IMR-90 (cell line): ENCODE results near the gene CATSPER1. TPM values are rescaled to one million over a fixed set of nuclear protein-coding genes. Genes with fewer than 3 reads are reported as not detected.

Experiments used
- ATAC-seq: fragments of 200-7000 bp; cut with Tn5 transposase; 2 replicates; pipeline ENCODE4 v1.9.1; 2020; ENCODE audit warnings: low read depth, mild to moderate bottlenecking, moderate library complexity
- BruUV-seq: library from RNA; stranded (reverse); fragments of 400-500 nt; replicated peaks from 2 replicates; lab custom pipeline; 2021; lab: Mats Ljungman, UMichigan
- CTCF ChIA-PET: fragments of 300-600 bp; formaldehyde crosslinking; extraction: SDS; loops from one replicate; lab custom pipeline; 2021; ENCODE audit warnings: antibody characterized with exemption; lab: Yijun Ruan, JAX
- POLR2A ChIA-PET: fragments of 300-600 bp; sonication (Branson Sonifier 250); formaldehyde crosslinking; loops from one replicate; lab custom pipeline; 2022; ENCODE audit warnings: antibody characterized with exemption; ENCODE audit not compliant: unreplicated experiment; lab: Charles Lee
- DNase-seq: peaks from one replicate; pipeline ENCODE4 v3.0.0; 2013
- H2AFZ ChIP-seq: replicated peaks from 2 replicates; pipeline ENCODE3; 2013; ENCODE audit warnings: low read length, mild to moderate bottlenecking; ENCODE audit not compliant: poor library complexity
- H2AK5ac ChIP-seq: 2 replicates; pipeline ENCODE4 v1.6.1; 2013; ENCODE audit warnings: low read depth, low read length, inconsistent platforms
- H2AK9ac ChIP-seq: replicated peaks from 2 replicates; pipeline ENCODE3; 2013; ENCODE audit warnings: mild to moderate bottlenecking, low read depth, low read length, moderate library complexity; ENCODE audit not compliant: poor library complexity
- H2BK120ac ChIP-seq: 2 replicates; pipeline ENCODE4 v1.6.1; 2013; ENCODE audit warnings: low read depth, low read length, inconsistent platforms
- H2BK15ac ChIP-seq: 3 replicates; pipeline ENCODE4 v1.6.1; 2013; ENCODE audit warnings: low read depth, low read length, inconsistent platforms
- H2BK20ac ChIP-seq: 2 replicates; pipeline ENCODE4 v1.6.1; 2013; ENCODE audit warnings: low read depth, mild to moderate bottlenecking, inconsistent platforms, low read length, moderate library complexity
- H2BK5ac ChIP-seq: 2 replicates; pipeline ENCODE4 v1.6.1; 2013; ENCODE audit warnings: mild to moderate bottlenecking, low read depth, low read length, inconsistent platforms; ENCODE audit not compliant: poor library complexity, severe bottlenecking
- H3K14ac ChIP-seq: replicated peaks from 2 replicates; pipeline ENCODE4 v1.6.1; 2013; ENCODE audit warnings: low read depth, low read length, inconsistent platforms
- H3K18ac ChIP-seq: 2 replicates; pipeline ENCODE4 v1.6.1; 2013; ENCODE audit warnings: low read depth, low read length, control low read depth
- H3K23ac ChIP-seq: 2 replicates; pipeline ENCODE4 v1.6.1; 2013; ENCODE audit warnings: low read depth, low read length, inconsistent platforms
- H3K27ac ChIP-seq: 2 replicates; pipeline ENCODE4 v1.5.1; 2013; ENCODE audit warnings: mild to moderate bottlenecking, control low read depth, low read length; ENCODE audit not compliant: insufficient read depth
- H3K27me3 ChIP-seq: 2 replicates; pipeline ENCODE4 v1.6.1; 2013; ENCODE audit warnings: low read length; ENCODE audit not compliant: control insufficient read depth, insufficient read depth
- H3K36me3 ChIP-seq: 2 replicates; pipeline ENCODE4 v1.6.1; 2013; ENCODE audit warnings: low read length, mixed read lengths; ENCODE audit not compliant: control insufficient read depth, insufficient read depth
- H3K4ac ChIP-seq: 2 replicates; pipeline ENCODE4 v1.6.1; 2013; ENCODE audit warnings: low read depth, low read length, inconsistent platforms
- H3K4me1 ChIP-seq: 2 replicates; pipeline ENCODE4 v1.6.1; 2013; ENCODE audit warnings: low read length, mixed read lengths; ENCODE audit not compliant: control insufficient read depth, insufficient read depth
- H3K4me2 ChIP-seq: 2 replicates; pipeline ENCODE4 v1.6.1; 2013; ENCODE audit warnings: low read depth, mild to moderate bottlenecking, control low read depth, low read length, moderate library complexity
- H3K4me3 ChIP-seq: 2 replicates; pipeline ENCODE4 v1.5.1; 2013; ENCODE audit warnings: low read depth, mild to moderate bottlenecking, control low read depth, low read length, moderate library complexity; ENCODE audit not compliant: insufficient read depth
- H3K56ac ChIP-seq: 2 replicates; pipeline ENCODE4 v1.6.1; 2013; ENCODE audit warnings: low read length, inconsistent platforms; ENCODE audit not compliant: insufficient read depth; ENCODE audit errors: extremely low read depth
- H3K79me1 ChIP-seq, 2 experiments: 2 replicates each; pipeline ENCODE4 v1.6.1; 2013; ENCODE audit warnings: low read length in 2 of 2, inconsistent platforms in 1 of 2, low read depth in 1 of 2
- H3K9ac ChIP-seq: 2 replicates; pipeline ENCODE4 v1.6.1; 2013; ENCODE audit warnings: low read depth, low read length, control low read depth
- H3K9me1 ChIP-seq: 2 replicates; pipeline ENCODE4 v1.6.1; 2013; ENCODE audit warnings: low read length, inconsistent platforms; ENCODE audit not compliant: insufficient read depth
- H3K9me3 ChIP-seq: 2 replicates; pipeline ENCODE4 v1.6.1; 2013; ENCODE audit warnings: low read length; ENCODE audit not compliant: control insufficient read depth, insufficient read depth
- H4K20me1 ChIP-seq: 2 replicates; pipeline ENCODE4 v1.6.1; 2013; ENCODE audit warnings: low read length, inconsistent platforms; ENCODE audit not compliant: insufficient read depth
- H4K5ac ChIP-seq: 2 replicates; pipeline ENCODE4 v1.6.1; 2013; ENCODE audit warnings: mild to moderate bottlenecking, low read depth, low read length, control low read depth
- H4K8ac ChIP-seq, 2 experiments: 2 replicates each; pipeline ENCODE4 v1.6.1; 2013; ENCODE audit warnings: low read depth in 2 of 2, low read length in 2 of 2, control low read depth in 1 of 2, inconsistent platforms in 1 of 2
- H4K91ac ChIP-seq: 2 replicates; pipeline ENCODE4 v1.6.1; 2013; ENCODE audit warnings: low read depth, low read length, inconsistent platforms; ENCODE audit not compliant: insufficient read depth
- BHLHE40 ChIP-seq: fragments of 150-350 bp; IDR thresholded peaks from 2 replicates; pipeline ENCODE4 v1.6.1; 2016; ENCODE audit warnings: mild to moderate bottlenecking, low read depth, low read length
- CEBPB ChIP-seq: IDR thresholded peaks from 2 replicates; pipeline ENCODE4 v1.6.1; 2012; ENCODE audit warnings: low read depth, low read length, improper control_type of control experiment
- CHD1 ChIP-seq: IDR thresholded peaks from 2 replicates; pipeline ENCODE4 v1.6.1; 2012; ENCODE audit warnings: low read depth, low read length, improper control_type of control experiment
- CTCF ChIP-seq: conservative IDR thresholded peaks from 2 replicates; pipeline ENCODE4 v1.5.1; 2012; ENCODE audit warnings: mild to moderate bottlenecking, low read depth, low read length, improper control_type of control experiment
- ELK1 ChIP-seq: fragments of 150-350 bp; IDR thresholded peaks from 2 replicates; pipeline ENCODE4 v1.6.1; 2016; ENCODE audit warnings: low read depth, mild to moderate bottlenecking, low read length, moderate library complexity, borderline replicate concordance
- FOS ChIP-seq: fragments of 150-350 bp; IDR thresholded peaks from 2 replicates; pipeline ENCODE4 v1.6.1; 2016; ENCODE audit warnings: low read depth, low read length
- MAFK ChIP-seq: IDR thresholded peaks from 2 replicates; pipeline ENCODE4 v1.6.1; 2012; ENCODE audit warnings: low read depth, low read length, improper control_type of control experiment
- MXI1 ChIP-seq: IDR thresholded peaks from 2 replicates; pipeline ENCODE4 v1.6.1; 2012; ENCODE audit warnings: low read depth, mild to moderate bottlenecking, low read length, moderate library complexity, borderline replicate concordance
- POLR2A ChIP-seq: IDR thresholded peaks from 2 replicates; pipeline ENCODE4 v1.6.1; 2012; ENCODE audit warnings: mild to moderate bottlenecking, low read depth, low read length
- RAD21 ChIP-seq: IDR thresholded peaks from 2 replicates; pipeline ENCODE4 v1.6.1; 2012; ENCODE audit warnings: low read length, improper control_type of control experiment
- RCOR1 ChIP-seq: IDR thresholded peaks from 2 replicates; pipeline ENCODE4 v1.6.1; 2012; ENCODE audit warnings: mild to moderate bottlenecking, low read length, improper control_type of control experiment; ENCODE audit not compliant: insufficient replicate concordance
- RFX5 ChIP-seq: IDR thresholded peaks from 2 replicates; pipeline ENCODE4 v1.8.0; 2012; ENCODE audit warnings: low read depth, mild to moderate bottlenecking, low read length, moderate library complexity
- SMC3 ChIP-seq: fragments of 150-350 bp; IDR thresholded peaks from 2 replicates; pipeline ENCODE4 v1.6.1; 2016; ENCODE audit warnings: low read depth, mild to moderate bottlenecking, antibody characterized with exemption, low read length, moderate library complexity
- USF2 ChIP-seq: fragments of 150-350 bp; IDR thresholded peaks from 2 replicates; pipeline ENCODE4 v1.6.1; 2017; ENCODE audit warnings: mild to moderate bottlenecking, antibody characterized with exemption, low read length, low read depth
- WGBS, 2 experiments: methylation state at CpG; one replicate each; pipeline versions ENCODE4 v1.1.5 to v1.1.7; 2013; ENCODE audit warnings: missing lambda C conversion rate in 2 of 2; ENCODE audit not compliant: insufficient read length in 1 of 2; ENCODE audit errors: extremely low coverage in 2 of 2; 5-methylcytosine and 5-hydroxymethylcytosine counted together
- dilution Hi-C: fragments of 300-500 bp; cut with HindIII; formaldehyde crosslinking; loops from one replicate; pipeline ENCODE4 v1.14.3; 2018; ENCODE audit warnings: low sequenced_read_pairs; ENCODE audit not compliant: unreplicated experiment
- in situ Hi-C: fragments of 300-500 bp; cut with MboI; formaldehyde crosslinking; loops from 3 replicates; pipeline ENCODE4 v1.14.3; 2019; ENCODE audit warnings: low sequenced_read_pairs, inconsistent platforms, mixed read lengths
- intact Hi-C: fragments of 100-400 bp; cut with micrococcal nuclease; formaldehyde crosslinking; loops from 2 replicates; pipeline ENCODE4 v1.10.0; 2022
- polyA plus RNA-seq, 3 experiments: library from polyadenylated mRNA; depleted of rRNA; stranded (reverse); fragments of >200 nt; gene quantifications; 2 replicates each; pipeline ENCODE4 v1.2.3, GENCODE V29; 2012; ENCODE audit warnings: low replicate concordance in 1 of 3
- total RNA-seq: library from RNA; depleted of rRNA; stranded (reverse); fragments of >200 nt; gene quantifications from 2 replicates; pipeline ENCODE4 v1.2.3, GENCODE V29; 2012

CATSPER1 gene
- total and polyA plus RNA-seq, 2 of the 4 experiments (the other 2 are of a cell fraction): 0.18 to 0.91 TPM

- no peak for TF ChIP-seq CEBPB
Measured at GRCh38 chr11:66008468-66009101, 17.7 kb downstream of the CATSPER1 start (continued).

- no peak overlapping the region for H3K4me3 ChIP-seq
- no peak overlapping the region for H4K91ac ChIP-seq
- H4K8ac ChIP-seq: no peak overlapping the region
- H3K27me3 ChIP-seq: peaks cover 13% of the 10 kb centered on the region
- no peak overlapping the region for H2BK5ac ChIP-seq
- dilution Hi-C loops: no loop called here
- H3K27ac ChIP-seq: no peak overlapping the region
- no CpG with 5 or more reads among the region's 2 CpGs for WGBS, 2 experiments
- H2BK20ac ChIP-seq: no peak overlapping the region
- no peaks in the 10 kb centered on the region for H3K9me3 ChIP-seq
- no peaks in the 10 kb centered on the region; the same call in none of the 2 replicates for H3K4me1 ChIP-seq
- H3K23ac ChIP-seq: no peak overlapping the region
- ChIA-PET CTCF (no interaction called here), POLR2A (no interaction called here)
- H4K5ac ChIP-seq: no peak overlapping the region
- no peak overlapping the region for H3K18ac ChIP-seq
- intact Hi-C loops: no loop called here
- no peak overlapping the region for H2AK5ac ChIP-seq
- BruUV-seq: no TSS peak
- no peak overlapping the region for H3K56ac ChIP-seq
- peaks cover 10 to 12% of the 10 kb centered on the region in 2 experiments; a peak in 3 of 4 replicates for H3K79me1 ChIP-seq
- in situ Hi-C loops: no loop called here
- no peak overlapping the region for H3K9ac ChIP-seq
- no peak overlapping the region for H2BK120ac ChIP-seq
- H3K4me2 ChIP-seq: no peak overlapping the region
- 0 out of 2 replicates have a peak, but pooled peaks cover 3% of the 10 kb centered on the region for H3K9me1 ChIP-seq
- peaks cover 7% of the 10 kb centered on the region; the same call in 1 of the 2 replicates for H3K36me3 ChIP-seq
- ATAC-seq (no peak), DNase-seq (no peak)
- H3K14ac ChIP-seq: no peak overlapping the region
- H3K4ac ChIP-seq: no peak overlapping the region
- no peaks in the 10 kb centered on the region for H4K20me1 ChIP-seq
- H2BK15ac ChIP-seq: no peak overlapping the region
- H2AK9ac ChIP-seq: no peak overlapping the region
- H2AFZ ChIP-seq: no peak overlapping the region
- TF ChIP-seq RAD21: no peak
- TF ChIP-seq FOS: no peak
- TF ChIP-seq USF2: no peak
- no peak for TF ChIP-seq CHD1
- no peak for TF ChIP-seq ELK1
- TF ChIP-seq MAFK: no peak
- no peak for TF ChIP-seq BHLHE40
- TF ChIP-seq RCOR1: no peak
- no peak for TF ChIP-seq CTCF
- no peak for TF ChIP-seq MXI1
- no peak for TF ChIP-seq RFX5
- no peak for TF ChIP-seq POLR2A
- TF ChIP-seq SMC3: no peak
Measured at GRCh38 chr11:66008095-66008467, 18.2 kb downstream of the CATSPER1 start.
